NT2/D1 (cell line): ENCODE data around the gene TXNDC2.

Experiments used
- SUZ12 ChIP-seq: IDR thresholded peaks from 2 replicates; pipeline ENCODE4 v1.6.1; 2011; ENCODE audit not compliant: insufficient read length, insufficient read depth; ENCODE audit errors: extremely low read depth
- YY1 ChIP-seq: IDR thresholded peaks from 2 replicates; pipeline ENCODE4 v1.6.1; 2011; ENCODE audit not compliant: insufficient read length, insufficient read depth
- ZNF274 ChIP-seq: IDR thresholded peaks from 2 replicates; pipeline ENCODE4 v1.6.1; 2011; ENCODE audit warnings: mild to moderate bottlenecking, low read depth, low read length

GRCh38 chr18:9869715-9870430 lies 15.9 kb upstream of the TXNDC2 start:
- TF ChIP-seq SUZ12 (no peak), ZNF274 (no peak), YY1 (no peak)
